ENCODE results near the gene FAIM2.
A peak's percentile ranks its signal among the peaks of the same experiment; 100 is the strongest.

FAIM2 gene

DNA sequence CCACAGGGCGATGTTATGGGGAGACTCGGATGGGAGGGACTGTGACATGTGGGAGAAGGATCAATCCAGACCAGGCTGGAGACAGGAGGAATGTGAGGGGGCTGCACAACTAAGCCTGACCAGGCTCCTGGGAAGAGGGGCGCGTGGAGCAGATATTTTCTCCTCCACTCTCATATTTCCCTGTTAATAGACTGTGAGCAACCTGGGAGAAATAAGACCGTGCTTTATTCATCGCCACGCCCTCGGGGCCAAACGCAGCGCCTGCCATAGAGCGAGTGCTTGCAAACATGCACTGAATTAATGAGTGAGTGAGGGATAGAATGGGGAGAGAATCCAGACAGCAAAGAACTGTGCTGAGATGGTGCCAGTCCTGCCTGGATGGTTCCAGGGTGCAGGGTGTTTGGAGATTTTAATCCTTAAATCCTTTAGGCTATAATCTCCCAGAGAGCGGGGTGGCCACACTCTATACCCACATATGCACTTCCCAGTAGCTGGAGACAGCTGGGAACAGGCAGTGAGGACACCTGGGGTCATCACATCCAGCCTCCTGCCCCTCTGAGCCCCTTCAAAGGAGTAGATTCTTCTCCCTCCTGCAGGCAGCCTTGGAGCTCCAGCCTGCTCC, 13.6 kb upstream of the FAIM2 start:
- no peak for DNase-seq

DNA sequence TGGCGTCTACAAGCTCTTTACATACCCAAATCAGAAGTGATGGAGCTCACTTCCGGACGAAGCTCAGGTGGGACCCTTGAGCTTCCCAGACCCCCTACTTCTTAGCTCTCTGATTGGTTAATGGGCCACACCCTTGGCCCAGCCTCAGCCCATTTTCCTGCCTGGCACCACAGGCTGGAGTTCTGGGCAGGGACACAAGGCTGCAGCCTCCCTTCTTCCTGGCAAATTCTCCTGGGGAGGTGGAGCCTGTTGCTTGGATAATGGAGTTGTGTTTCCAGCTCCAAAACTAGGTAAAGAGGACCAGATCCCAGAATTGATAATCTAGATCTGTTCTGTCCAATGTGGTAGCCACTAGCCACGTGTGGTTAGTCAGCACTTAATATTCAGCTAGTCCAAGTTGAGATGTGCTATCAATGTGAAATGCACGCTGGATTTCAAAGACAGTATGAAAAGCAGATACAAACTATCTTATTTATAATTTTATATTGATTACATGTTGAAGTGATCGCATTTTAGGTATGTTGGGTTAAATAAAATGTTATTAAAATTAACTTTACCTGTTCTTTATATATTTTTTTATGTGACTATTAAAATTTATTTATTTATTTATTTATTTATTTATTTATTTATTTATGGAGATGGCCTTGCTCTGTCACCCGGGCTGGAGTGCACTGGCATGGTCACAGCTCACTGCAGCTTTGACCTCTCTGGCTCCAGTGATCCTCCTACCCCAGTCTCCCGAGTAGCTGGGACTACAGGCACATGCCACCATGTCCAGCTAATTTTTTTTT, 12.6 kb upstream of the FAIM2 start:
- DNase-seq = no peak

DNA sequence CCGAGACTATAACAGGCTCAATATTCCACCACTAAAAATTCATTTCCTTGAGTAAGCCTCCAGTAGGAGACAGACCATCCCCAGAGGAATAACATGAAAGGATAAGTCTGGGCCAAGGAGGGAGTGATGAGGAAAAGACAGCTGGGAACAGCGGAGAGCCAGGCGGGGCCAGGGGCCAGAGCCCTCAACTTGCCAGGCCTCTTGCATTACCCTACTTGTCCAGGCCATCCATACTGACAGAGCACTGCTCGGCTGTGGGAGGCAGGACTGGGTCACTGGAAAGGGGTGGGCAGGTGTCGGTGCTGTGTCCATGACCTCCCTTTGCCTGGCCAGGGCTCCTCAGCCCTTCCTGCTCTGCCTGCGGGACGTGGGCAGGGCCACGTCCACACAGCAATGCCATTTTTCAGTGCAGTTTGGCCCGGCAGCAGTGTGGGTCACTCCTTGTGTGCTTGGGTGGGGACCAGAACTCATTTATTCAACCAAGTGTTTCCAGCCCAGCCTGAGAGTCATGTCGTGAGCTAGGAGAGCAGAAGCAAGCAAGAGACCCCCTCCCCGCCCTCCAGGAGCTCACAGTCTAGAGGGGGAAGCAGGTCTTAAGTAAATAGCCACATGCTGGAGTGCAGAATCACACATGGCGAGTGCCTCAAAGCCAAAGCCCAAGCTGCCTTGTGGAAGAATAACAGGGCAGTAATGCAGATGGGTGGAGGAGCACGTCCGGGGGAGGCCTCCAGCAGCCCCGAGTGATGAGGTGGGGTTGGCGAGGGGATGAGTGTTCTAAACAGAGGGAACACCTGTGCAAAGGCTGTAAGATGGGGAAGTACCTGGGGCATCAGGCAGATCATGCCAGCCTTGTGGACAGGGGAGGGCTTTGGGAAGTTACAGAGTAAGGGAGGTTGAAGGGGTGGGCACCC, 8.9 kb upstream of the FAIM2 start:
- DNase-seq = no peak

DNA sequence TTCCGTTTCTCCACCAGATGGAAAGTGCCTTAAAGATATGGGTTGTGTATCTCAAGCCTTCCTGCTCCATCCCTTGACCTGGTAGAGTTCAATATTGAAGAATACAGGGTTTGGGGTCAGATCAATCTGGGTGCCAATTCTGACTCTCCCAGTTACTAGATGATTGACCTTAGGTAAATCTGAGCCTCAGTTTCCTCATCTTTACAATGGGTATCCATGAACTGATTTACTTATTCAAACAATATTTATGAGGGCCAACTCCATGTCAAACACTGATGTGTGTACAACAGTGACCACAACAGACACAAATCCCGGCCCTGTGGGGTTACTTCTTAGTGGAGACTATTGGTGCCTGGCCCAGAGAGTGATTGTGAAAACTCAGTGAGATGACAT, 7.5 kb upstream of the FAIM2 start:
- DNase-seq = no peak

- DNase-seq = no peak
Observed at GRCh38 chr12:49910331-49911212, 6.9 kb upstream of the FAIM2 start.

DNA sequence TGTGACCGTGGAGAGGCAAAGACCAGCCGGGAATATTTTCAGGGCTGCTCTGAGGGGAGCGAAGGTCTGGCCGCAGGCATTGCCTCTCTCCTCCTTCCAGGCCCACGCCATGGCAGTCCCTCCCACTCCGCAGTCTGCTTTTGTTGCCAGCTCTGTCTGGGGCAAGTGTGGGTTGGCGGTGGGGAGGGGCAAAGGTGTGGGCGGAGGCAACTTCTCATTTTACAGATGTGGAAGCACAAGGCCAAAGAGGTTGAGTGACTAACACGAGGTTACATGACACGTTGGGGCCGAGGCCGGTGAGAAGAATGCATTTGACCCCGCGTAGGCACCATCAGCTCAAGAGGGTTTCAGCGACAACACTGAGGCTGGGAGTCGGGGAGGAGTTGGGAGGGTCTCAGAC, 6.1 kb upstream of the FAIM2 start:
- peak; percentile 23 for DNase-seq

GRCh38 chr12:49909356-49909755, 5.7 kb upstream of the FAIM2 start:
- DNase-seq = no peak

GRCh38 chr12:49907352-49907751, 3.7 kb upstream of the FAIM2 start:
- no peak for DNase-seq

DNA sequence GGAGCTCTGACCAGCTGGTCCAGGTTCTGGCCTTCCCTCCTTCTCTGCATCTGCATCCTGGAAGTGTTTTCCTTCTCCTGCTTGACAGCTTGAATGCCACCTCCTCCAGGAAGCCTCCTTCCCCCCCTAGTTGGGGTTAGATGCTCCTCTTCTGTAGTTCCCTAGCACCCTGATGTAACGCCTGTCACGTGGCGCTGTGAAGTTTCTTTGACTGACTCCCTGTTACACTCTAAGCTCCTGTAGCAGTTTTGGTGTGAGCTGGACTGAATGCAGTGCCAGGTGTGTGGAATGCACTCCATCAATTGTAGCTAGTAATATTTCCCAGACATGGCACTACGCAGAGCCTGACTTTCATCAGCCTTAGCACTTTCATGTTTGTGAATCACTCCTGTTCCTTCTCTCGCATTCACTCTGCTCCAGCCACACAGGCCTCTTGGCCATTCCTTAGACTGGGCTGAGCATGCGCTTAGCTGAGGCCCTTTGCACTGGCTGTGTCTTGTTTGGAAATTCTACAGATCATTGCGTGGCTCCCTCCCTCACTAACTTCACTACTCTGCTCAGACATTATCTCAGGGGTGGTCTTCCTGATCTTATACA, 2.1 kb upstream of the FAIM2 start:
- no peak for DNase-seq

GRCh38 chr12:49904601-49905000, 901 bp upstream of the FAIM2 start:
- no peak for DNase-seq

- DNase-seq = no peak
Observed at GRCh38 chr12:49903351-49903699, 375 bp downstream of the FAIM2 start.

DNA sequence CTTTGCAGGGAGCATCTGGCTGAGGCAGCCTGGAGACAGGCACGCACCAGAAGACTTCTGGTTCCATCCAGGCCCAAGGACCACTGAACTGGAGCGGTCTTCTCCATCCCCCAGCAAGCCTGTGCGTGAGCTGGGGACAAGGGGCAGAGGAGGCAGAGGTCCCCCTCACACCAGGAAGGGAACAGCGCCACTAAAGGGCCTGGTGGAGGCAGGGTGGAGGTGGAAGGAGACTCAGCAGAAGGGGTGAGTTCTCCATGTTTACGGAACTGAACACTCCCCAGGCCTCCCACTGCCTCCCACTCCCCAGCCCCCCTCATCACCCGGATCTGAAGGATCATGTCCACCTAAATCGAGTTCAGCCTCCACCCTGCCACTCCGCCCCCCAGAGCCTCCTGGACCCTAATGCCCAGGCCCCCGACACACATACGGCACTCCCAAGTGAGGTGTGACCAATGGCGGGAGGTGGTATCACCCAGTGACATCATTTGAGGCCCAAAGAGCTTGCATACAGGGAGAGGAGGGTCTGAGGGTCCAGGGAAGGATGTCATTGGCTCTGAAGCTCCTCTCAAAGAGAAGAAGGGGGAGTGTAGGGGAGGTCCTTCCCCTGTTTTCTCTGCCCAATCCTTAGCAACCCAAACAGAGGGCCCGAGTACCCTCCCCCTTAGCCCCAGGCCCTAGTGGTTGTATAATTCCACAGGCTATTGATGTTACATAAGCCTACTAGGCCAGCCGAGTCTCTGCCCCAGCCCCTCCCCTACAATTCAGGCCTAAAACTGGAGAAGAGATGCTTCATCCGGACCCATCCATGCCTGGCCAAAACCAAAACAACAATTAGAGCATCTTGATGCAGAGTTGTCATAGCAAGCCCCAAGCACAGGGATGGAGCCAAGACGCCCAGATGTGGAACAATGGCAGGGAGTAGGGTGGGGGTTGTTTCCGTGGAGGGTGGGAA, 1.0 kb downstream of the FAIM2 start:
- DNase-seq = no peak

GRCh38 chr12:49901986-49902385, 1.7 kb downstream of the FAIM2 start:
- no peak for DNase-seq

GRCh38 chr12:49901026-49901425, 2.7 kb downstream of the FAIM2 start:
- DNase-seq = no peak

- no peak for DNase-seq
Observed at GRCh38 chr12:49900371-49900770, 3.3 kb downstream of the FAIM2 start.

GRCh38 chr12:49899921-49900320, 3.8 kb downstream of the FAIM2 start:
- no peak for DNase-seq

DNA sequence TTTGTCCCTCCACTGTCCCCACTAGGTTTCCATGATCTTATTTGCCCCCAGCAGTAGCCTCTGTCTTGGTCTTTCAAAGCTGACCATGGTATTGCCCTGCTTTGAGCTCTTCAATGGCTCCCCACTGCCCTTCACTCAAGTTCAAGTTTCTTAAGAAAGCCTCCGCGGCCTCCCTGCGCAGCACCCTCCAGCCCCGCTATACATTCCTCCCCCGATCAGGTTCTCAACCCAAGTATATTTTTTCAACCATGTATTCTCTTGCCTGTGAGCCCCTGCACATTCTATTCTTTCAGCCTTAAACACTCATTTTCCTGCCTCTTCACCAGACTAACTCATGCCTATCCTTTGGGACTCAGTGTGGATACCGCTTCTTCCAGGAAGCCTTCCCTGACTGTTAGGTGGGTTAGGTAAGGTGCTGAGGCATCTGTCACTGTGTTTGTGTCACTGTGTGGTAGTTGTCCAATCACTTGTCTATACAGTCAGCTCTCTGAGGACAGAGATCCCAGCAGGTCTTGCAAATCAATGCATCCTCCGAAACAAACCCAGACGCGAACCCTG, 4.3 kb downstream of the FAIM2 start:
- no peak for DNase-seq

- DNase-seq = peak; percentile 29
Observed at GRCh38 chr12:49897276-49897675, 6.4 kb downstream of the FAIM2 start.

GRCh38 chr12:49895773-49896172, 7.9 kb downstream of the FAIM2 start:
- DNase-seq = no peak

GRCh38 chr12:49894751-49895148, 8.9 kb downstream of the FAIM2 start:
- DNase-seq = no peak

Measured in EL (cell line).